Activated CD4-positive, alpha-beta T cell treated with anti-CD3 and anti-CD28 coated beads, Interleukin-2, Interleukin-4, amounts not matched to agents 100 ng/mL and 50 ng/mL, durations not matched to agents 16 hours and 8 hours (primary cell): ENCODE results near the gene IKZF1.

ENCODE experiments used
- DNase-seq: peaks from one replicate; pipeline ENCODE4 v3.0.0-alpha.2; 2020; ENCODE audit warnings: low spot score

The IKZF1 gene

GRCh38 chr7:50355817-50356178, 51.3 kb downstream of the IKZF1 start:
- DNase-seq = no peak

- no peak for DNase-seq
These were observed 51.9 kb downstream of the IKZF1 start for GRCh38 chr7:50356212-50356944.

GRCh38 chr7:50356945-50357268, 52.4 kb downstream of the IKZF1 start:
- no peak for DNase-seq

- DNase-seq = no peak
These were observed 52.9 kb downstream of the IKZF1 start for GRCh38 chr7:50357426-50357825.

GRCh38 chr7:50358041-50358705, 53.7 kb downstream of the IKZF1 start:
- DNase-seq = no peak

GRCh38 chr7:50358779-50359178, 54.3 kb downstream of the IKZF1 start:
- DNase-seq = no peak

GRCh38 chr7:50359258-50359994, 54.9 kb downstream of the IKZF1 start:
- DNase-seq = no peak

- peak; percentile 82 for DNase-seq
These were observed 55.7 kb downstream of the IKZF1 start for GRCh38 chr7:50359995-50360925.

GRCh38 chr7:50362142-50362541, 57.6 kb downstream of the IKZF1 start:
- no peak for DNase-seq

- peak; percentile 57 for DNase-seq
These were observed 58.3 kb downstream of the IKZF1 start for GRCh38 chr7:50362712-50363282.

GRCh38 chr7:50363327-50364060, 59.0 kb downstream of the IKZF1 start:
- DNase-seq = peak; percentile 63

GRCh38 chr7:50364645-50365044, 60.1 kb downstream of the IKZF1 start:
- DNase-seq = no peak

GRCh38 chr7:50366311-50366710, 61.8 kb downstream of the IKZF1 start:
- no peak for DNase-seq

- DNase-seq = peak; percentile 61
These were observed 62.6 kb downstream of the IKZF1 start for GRCh38 chr7:50367100-50367499.

GRCh38 chr7:50367570-50367969, 63.1 kb downstream of the IKZF1 start:
- DNase-seq = peak; percentile 76

- peak; percentile 80 for DNase-seq
These were observed 63.9 kb downstream of the IKZF1 start for GRCh38 chr7:50368366-50368765.

GRCh38 chr7:50369143-50370026, 64.9 kb downstream of the IKZF1 start:
- DNase-seq = peak; percentile 80

- no peak for DNase-seq
These were observed 66.4 kb downstream of the IKZF1 start for GRCh38 chr7:50370884-50371283.

- peak; percentile 80 for DNase-seq
These were observed 67.1 kb downstream of the IKZF1 start for GRCh38 chr7:50371551-50372021.

- DNase-seq = no peak
These were observed 68.4 kb downstream of the IKZF1 start for GRCh38 chr7:50372923-50373322.
